ENCODE data around the gene CNDP2. TPM values are rescaled to one million over a fixed set of nuclear protein-coding genes. Genes with fewer than 3 reads are reported as not detected.

Gene CNDP2
- total RNA-seq, 1 experiment from 2014 or later: 75.3 TPM

DNA sequence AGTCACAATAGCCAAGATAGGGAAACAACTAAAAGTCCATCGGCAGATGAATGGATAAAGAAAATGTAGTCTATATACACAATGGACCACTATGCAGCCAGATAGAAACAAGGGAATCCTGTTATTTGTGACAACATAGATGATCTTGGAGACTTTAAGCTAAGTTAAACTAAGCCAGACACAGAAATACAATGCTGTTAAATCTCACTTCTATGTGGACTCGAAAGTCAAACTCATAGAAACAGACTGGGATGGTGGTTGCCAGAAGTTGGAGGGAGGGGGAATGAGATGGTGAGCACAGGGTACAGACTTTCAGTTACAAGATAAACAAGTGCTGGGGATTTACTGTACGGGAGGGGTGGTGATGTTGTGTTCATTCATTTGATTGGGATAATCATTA is 32.8 kb downstream of the CNDP2 start:
- ChIA-PET CTCF (no interaction called here), POLR2A (ENCODE audit: low non-redundant PET) (no interaction called here)
- H3K9me3 ChIP-seq (ENCODE audit: low read depth, low read length, poor library complexity, severe bottlenecking): no peaks in the 10 kb centered on the region
- no peak overlapping the region for H3K4me3 ChIP-seq (ENCODE audit: low read depth, low read length, poor library complexity, severe bottlenecking)
- no peak for DNase-seq (ENCODE audit: low spot score)
- peaks cover 3% of the 10 kb centered on the region for H3K4me1 ChIP-seq (ENCODE audit: insufficient read depth, low read length, poor library complexity, severe bottlenecking)
- H3K36me3 ChIP-seq (ENCODE audit: insufficient read depth, low read length, poor library complexity, severe bottlenecking): no peaks in the 10 kb centered on the region
- BruUV-seq (replicated peaks): no TSS peak
- H3K27ac ChIP-seq (ENCODE audit: low read depth, low read length, poor library complexity, severe bottlenecking): no peak overlapping the region
- H3K27me3 ChIP-seq (replicated peaks; ENCODE audit: insufficient read depth, low read depth, low read length, poor library complexity): peaks cover 18% of the 10 kb centered on the region
- TF ChIP-seq CTCF (conservative IDR thresholded peaks at IDR 0.05; ENCODE audit: low read depth, low read length) (no peak), EZH2 (IDR thresholded peaks at IDR 0.05; ENCODE audit: borderline replicate concordance, low read depth, low read length, poor library complexity, severe bottlenecking) (no peak)
- intact Hi-C loops (cut with micrococcal nuclease; ENCODE audit: unreplicated experiment): no loop called here

GRCh38 chr18:74529378-74529777 is 33.2 kb downstream of the CNDP2 start:
- intact Hi-C loops (cut with micrococcal nuclease; ENCODE audit: unreplicated experiment): no loop called here
- DNase-seq (ENCODE audit: low spot score): no peak
- no peak overlapping the region for H3K27ac ChIP-seq (ENCODE audit: low read depth, low read length, poor library complexity, severe bottlenecking)
- H3K4me3 ChIP-seq (ENCODE audit: low read depth, low read length, poor library complexity, severe bottlenecking): no peak overlapping the region
- H3K27me3 ChIP-seq (replicated peaks; ENCODE audit: insufficient read depth, low read depth, low read length, poor library complexity): peaks cover 20% of the 10 kb centered on the region
- BruUV-seq (replicated peaks): no TSS peak
- CTCF ChIA-PET: no interaction called here
- POLR2A ChIA-PET (ENCODE audit: low non-redundant PET): no interaction called here
- no peaks in the 10 kb centered on the region for H3K9me3 ChIP-seq (ENCODE audit: low read depth, low read length, poor library complexity, severe bottlenecking)
- H3K36me3 ChIP-seq (ENCODE audit: insufficient read depth, low read length, poor library complexity, severe bottlenecking): no peaks in the 10 kb centered on the region
- TF ChIP-seq CTCF (conservative IDR thresholded peaks at IDR 0.05; ENCODE audit: low read depth, low read length) (no peak), EZH2 (IDR thresholded peaks at IDR 0.05; ENCODE audit: borderline replicate concordance, low read depth, low read length, poor library complexity, severe bottlenecking) (no peak)
- H3K4me1 ChIP-seq (ENCODE audit: insufficient read depth, low read length, poor library complexity, severe bottlenecking): no peaks in the 10 kb centered on the region

DNA sequence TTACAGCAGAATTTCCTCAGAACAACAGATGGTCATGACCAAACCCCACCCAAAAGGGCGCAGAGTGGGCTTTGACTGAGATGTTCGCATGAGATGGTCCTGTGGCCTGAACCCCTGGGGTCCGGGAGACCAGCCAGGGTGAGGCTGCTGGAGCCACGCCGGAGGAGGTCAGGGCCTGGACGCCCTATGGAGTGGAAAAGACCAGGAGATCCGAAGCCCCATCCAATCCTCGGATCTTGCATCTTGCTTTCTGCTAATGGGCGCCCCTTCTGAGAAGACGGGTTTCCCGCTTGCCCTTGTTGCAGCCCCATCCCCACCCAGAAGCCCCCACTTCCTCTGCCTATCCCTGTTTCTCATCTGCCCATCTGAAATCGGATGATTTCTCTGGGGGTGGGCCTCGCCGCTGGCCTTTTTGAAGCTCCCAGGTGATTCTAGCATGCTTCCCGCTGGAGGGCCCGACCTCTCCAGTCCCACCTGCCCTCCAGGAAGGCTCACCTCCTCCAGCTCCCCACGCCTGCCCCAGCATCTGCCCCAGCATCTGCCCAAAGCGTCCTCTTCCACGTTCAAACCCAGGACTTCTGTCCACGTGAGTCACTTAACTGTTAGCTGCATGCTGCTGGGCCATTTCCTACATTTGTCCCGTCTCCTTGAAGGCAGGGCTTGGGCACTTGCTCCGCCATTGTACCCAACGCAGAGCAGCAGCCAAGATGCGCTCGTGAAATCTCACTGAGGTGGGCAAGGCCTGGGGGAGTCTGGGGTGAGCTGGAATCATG is 33.8 kb downstream of the CNDP2 start:
- H3K4me3 ChIP-seq (ENCODE audit: low read depth, low read length, poor library complexity, severe bottlenecking): no peak overlapping the region
- no peaks in the 10 kb centered on the region for H3K4me1 ChIP-seq (ENCODE audit: insufficient read depth, low read length, poor library complexity, severe bottlenecking)
- POLR2A ChIA-PET (ENCODE audit: low non-redundant PET): no interaction called here
- H3K36me3 ChIP-seq (ENCODE audit: insufficient read depth, low read length, poor library complexity, severe bottlenecking): no peaks in the 10 kb centered on the region
- TF ChIP-seq CTCF (conservative IDR thresholded peaks at IDR 0.05; ENCODE audit: low read depth, low read length) (no peak), EZH2 (IDR thresholded peaks at IDR 0.05; ENCODE audit: borderline replicate concordance, low read depth, low read length, poor library complexity, severe bottlenecking) (no peak)
- H3K27me3 ChIP-seq (replicated peaks; ENCODE audit: insufficient read depth, low read depth, low read length, poor library complexity): peaks cover 20% of the 10 kb centered on the region
- DNase-seq (ENCODE audit: low spot score): no peak
- CTCF ChIA-PET: no interaction called here
- no peaks in the 10 kb centered on the region for H3K9me3 ChIP-seq (ENCODE audit: low read depth, low read length, poor library complexity, severe bottlenecking)
- intact Hi-C loops (cut with micrococcal nuclease; ENCODE audit: unreplicated experiment): no loop called here
- no peak overlapping the region for H3K27ac ChIP-seq (ENCODE audit: low read depth, low read length, poor library complexity, severe bottlenecking)
- BruUV-seq (replicated peaks): no TSS peak

All from A673 (cell line).